ENCODE measurements around the gene RBM28. TPM values are rescaled to one million over a fixed set of nuclear protein-coding genes. Genes with fewer than 3 reads are reported as not detected.

Gene RBM28
- total RNA-seq, 1 donor from 2014 or later = 13.5 TPM

- ATAC-seq (no peak), DNase-seq (ENCODE audit: low spot score) (no peak)
These were observed 29.9 kb upstream of the RBM28 start for GRCh38 chr7:128373606-128374005.

- DNase-seq (ENCODE audit: low spot score) (no peak), ATAC-seq (no peak)
These were observed 26.8 kb upstream of the RBM28 start for GRCh38 chr7:128370491-128370890.

- DNase-seq (ENCODE audit: low spot score) = no peak
- no peak for ATAC-seq
These were observed 23.3 kb upstream of the RBM28 start for GRCh38 chr7:128366986-128367385.

- DNase-seq (ENCODE audit: low spot score) (no peak), ATAC-seq (no peak)
These were observed 22.6 kb upstream of the RBM28 start for GRCh38 chr7:128366300-128366699.

GRCh38 chr7:128365432-128365831 lies 21.7 kb upstream of the RBM28 start:
- DNase-seq (ENCODE audit: low spot score) (no peak), ATAC-seq (no peak)

GRCh38 chr7:128364166-128364870 lies 20.6 kb upstream of the RBM28 start:
- ATAC-seq = no peak
- no peak for DNase-seq (ENCODE audit: low spot score)

- ATAC-seq (no peak), DNase-seq (ENCODE audit: low spot score) (no peak)
These were observed 19.6 kb upstream of the RBM28 start for GRCh38 chr7:128363261-128363721.

GRCh38 chr7:128362670-128363069 lies 19.0 kb upstream of the RBM28 start:
- no peak for ATAC-seq
- DNase-seq (ENCODE audit: low spot score) = no peak

GRCh38 chr7:128361411-128362379 lies 18.0 kb upstream of the RBM28 start, which contains the start of gene PRRT4:
TSS of gene PRRT4 (minus strand) at chr7:128361690.
- ATAC-seq = peak; percentile 90
- peak; percentile 69 for DNase-seq (ENCODE audit: low spot score)

- ATAC-seq = no peak
These were observed 16.6 kb upstream of the RBM28 start for GRCh38 chr7:128360359-128360678.

GRCh38 chr7:128359939-128360338 lies 16.2 kb upstream of the RBM28 start:
- ATAC-seq = no peak
- DNase-seq (ENCODE audit: low spot score) = no peak

More at GRCh38 chr7:128360359-128360678, 16.6 kb upstream of the RBM28 start:
- DNase-seq (ENCODE audit: low spot score) = no peak

- ATAC-seq (no peak), DNase-seq (ENCODE audit: low spot score) (no peak)
These were observed 15.6 kb upstream of the RBM28 start for GRCh38 chr7:128359336-128359735.

GRCh38 chr7:128358233-128358632 lies 14.5 kb upstream of the RBM28 start:
- no peak for ATAC-seq
- no peak for DNase-seq (ENCODE audit: low spot score)

GRCh38 chr7:128357217-128357613 lies 13.5 kb upstream of the RBM28 start:
- DNase-seq (ENCODE audit: low spot score) (no peak), ATAC-seq (no peak)

GRCh38 chr7:128356546-128357216 lies 13.0 kb upstream of the RBM28 start:
- no peak for DNase-seq (ENCODE audit: low spot score)
- no peak for ATAC-seq

- ATAC-seq (no peak), DNase-seq (ENCODE audit: low spot score) (no peak)
These were observed 9.9 kb upstream of the RBM28 start for GRCh38 chr7:128353610-128354009.

GRCh38 chr7:128353189-128353588 lies 9.5 kb upstream of the RBM28 start:
- DNase-seq (ENCODE audit: low spot score) = no peak
- ATAC-seq = no peak

GRCh38 chr7:128352636-128353035 lies 8.9 kb upstream of the RBM28 start:
- ATAC-seq = no peak
- DNase-seq (ENCODE audit: low spot score) = no peak

- ATAC-seq (peak; percentile 87), DNase-seq (ENCODE audit: low spot score) (peak; percentile 65)
These were observed 8.4 kb upstream of the RBM28 start for GRCh38 chr7:128352153-128352537.

- DNase-seq (ENCODE audit: low spot score) (no peak), ATAC-seq (peak; percentile 4)
These were observed 7.8 kb upstream of the RBM28 start for GRCh38 chr7:128351296-128352152.

Data from left lobe of liver (tissue), 2 donors.